DOHH2 (cell line): ENCODE data around the gene P2RX6.
A peak's percentile ranks its signal among the peaks of the same experiment; 100 is the strongest.

Source experiments
- H3F3A ChIP-seq: fragments of 200-600 bp; sonication (generic), shearing (Covaris generic); 2 replicates; pipeline ENCODE4 v1.6.0; 2016; ENCODE audit warnings: antibody characterized with exemption, mild to moderate bottlenecking; ENCODE audit not compliant: control insufficient read depth, insufficient read depth
- H3K27ac ChIP-seq: fragments of 200-600 bp; sonication (generic); 2 replicates; pipeline ENCODE4 v1.5.1; 2014; ENCODE audit warnings: low read depth, mild to moderate bottlenecking, low read length, moderate library complexity
- H3K27me3 ChIP-seq: fragments of 200-600 bp; sonication (generic); 2 replicates; pipeline ENCODE4 v1.6.1; 2014; ENCODE audit warnings: mild to moderate bottlenecking, low read length, mixed read lengths; ENCODE audit not compliant: control insufficient read depth
- H3K36me3 ChIP-seq: fragments of 200-600 bp; sonication (generic); 2 replicates; pipeline ENCODE4 v1.6.1; 2014; ENCODE audit warnings: mild to moderate bottlenecking, low read length, moderate library complexity, mixed read lengths; ENCODE audit not compliant: control insufficient read depth
- H3K4me1 ChIP-seq: fragments of 200-600 bp; sonication (generic); 2 replicates; pipeline ENCODE4 v1.6.1; 2014; ENCODE audit warnings: mild to moderate bottlenecking, low read length, mixed read lengths; ENCODE audit not compliant: control insufficient read depth
- H3K4me2 ChIP-seq: fragments of 200-600 bp; sonication (generic); 2 replicates; pipeline ENCODE4 v1.6.0; 2014; ENCODE audit warnings: mild to moderate bottlenecking, low read length, moderate library complexity
- H3K4me3 ChIP-seq: fragments of 200-600 bp; sonication (generic); 2 replicates; pipeline ENCODE4 v1.5.1; 2014; ENCODE audit warnings: mild to moderate bottlenecking, low read length, mixed read lengths
- H3K79me2 ChIP-seq: fragments of 200-600 bp; sonication (generic); 2 replicates; pipeline ENCODE4 v1.6.1; 2014; ENCODE audit warnings: mild to moderate bottlenecking, low read length, mixed read lengths; ENCODE audit not compliant: control insufficient read depth
- H3K9me2 ChIP-seq: fragments of 200-600 bp; sonication (generic); replicated peaks from 2 replicates; pipeline ENCODE4 v1.6.1; 2014; ENCODE audit warnings: mild to moderate bottlenecking, low read length, mixed read lengths; ENCODE audit not compliant: control insufficient read depth
- H3K9me3 ChIP-seq: fragments of 200-600 bp; sonication (generic); 2 replicates; pipeline ENCODE4 v1.6.1; 2014; ENCODE audit warnings: antibody characterized with exemption, low read length, mixed read lengths; ENCODE audit not compliant: control insufficient read depth, insufficient read depth
- H4K20me1 ChIP-seq: fragments of 200-600 bp; sonication (generic); 2 replicates; pipeline ENCODE4 v1.6.0; 2014; ENCODE audit warnings: low read depth, mild to moderate bottlenecking, antibody characterized with exemption, low read length, moderate library complexity; ENCODE audit not compliant: control insufficient read depth, insufficient read depth
- EZH2phosphoT487 ChIP-seq: fragments of 200-600 bp; sonication (generic); IDR thresholded peaks from 2 replicates; pipeline ENCODE4 v1.6.1; 2017; ENCODE audit warnings: borderline replicate concordance, mild to moderate bottlenecking, antibody characterized with exemption, low read length, moderate library complexity, mixed read lengths
- TF ChIP-seq, protein P1 (sequence below): fragments of 200-600 bp; sonication (generic); IDR thresholded peaks from one replicate; pipeline ENCODE4 v1.5.1; 2014; ENCODE audit warnings: antibody characterized with exemption, mild to moderate bottlenecking, low read depth, low read length; ENCODE audit not compliant: poor library complexity, severe bottlenecking

Gene P2RX6

DNA sequence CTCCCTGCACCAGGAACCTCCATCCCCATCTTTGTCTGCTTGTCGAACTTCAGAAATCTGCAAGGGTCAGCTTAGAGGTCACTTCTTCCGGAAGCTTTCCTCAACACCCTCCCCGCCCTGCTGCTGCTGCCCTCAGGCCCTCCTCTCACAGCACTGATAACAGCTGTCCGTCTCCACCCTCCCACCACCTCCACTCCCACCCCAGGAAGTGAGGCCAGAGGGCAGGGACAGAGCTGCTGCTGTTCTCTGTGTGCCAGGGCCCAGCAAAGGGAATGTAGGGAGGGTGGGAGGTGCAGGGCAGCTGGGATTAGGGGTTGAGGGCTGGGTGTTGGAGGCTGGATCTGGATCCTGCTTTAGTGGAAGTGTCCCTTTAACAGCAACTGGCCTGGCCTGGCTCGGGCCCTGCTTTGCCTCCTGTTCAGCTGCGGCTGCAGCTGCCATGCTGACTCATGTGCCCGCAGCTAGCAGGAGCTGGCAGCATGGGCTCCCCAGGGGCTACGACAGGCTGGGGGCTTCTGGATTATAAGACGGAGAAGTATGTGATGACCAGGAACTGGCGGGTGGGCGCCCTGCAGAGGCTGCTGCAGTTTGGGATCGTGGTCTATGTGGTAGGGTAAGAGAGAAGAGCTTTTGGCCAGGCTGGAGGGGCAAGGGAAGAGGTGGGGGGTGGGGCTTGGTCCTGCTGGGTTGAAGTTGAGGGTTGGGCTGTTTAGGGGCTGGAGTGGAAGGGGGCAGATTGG, at the start of gene P2RX6:
Gene P2RX6 (plus strand): TSS at position 440 of the 740 bp plus-strand sequence. CDS start 10 bp downstream, at position 450.
- Histone ChIP-seq H3K9me2 (no peaks in the 10 kb centered on the region), H3K4me3 (peak within 1 kb of the TSS; percentile 73), H3K79me2 (no peaks in the 10 kb centered on the region), H3K4me2 (peak within 1 kb of the TSS; percentile 90), H4K20me1 (no peaks in the 10 kb centered on the region), H3K27me3 (peaks cover 11% of the 10 kb centered on the region; the same call in 1 of the 2 replicates), H3K4me1 (peaks cover 21% of the 10 kb centered on the region), H3K9me3 (no peaks in the 10 kb centered on the region), H3K36me3 (no peaks in the 10 kb centered on the region), H3F3A (no peaks in the 10 kb centered on the region), H3K27ac (no peak within 1 kb of the TSS)
- TF ChIP-seq, protein P1, sequence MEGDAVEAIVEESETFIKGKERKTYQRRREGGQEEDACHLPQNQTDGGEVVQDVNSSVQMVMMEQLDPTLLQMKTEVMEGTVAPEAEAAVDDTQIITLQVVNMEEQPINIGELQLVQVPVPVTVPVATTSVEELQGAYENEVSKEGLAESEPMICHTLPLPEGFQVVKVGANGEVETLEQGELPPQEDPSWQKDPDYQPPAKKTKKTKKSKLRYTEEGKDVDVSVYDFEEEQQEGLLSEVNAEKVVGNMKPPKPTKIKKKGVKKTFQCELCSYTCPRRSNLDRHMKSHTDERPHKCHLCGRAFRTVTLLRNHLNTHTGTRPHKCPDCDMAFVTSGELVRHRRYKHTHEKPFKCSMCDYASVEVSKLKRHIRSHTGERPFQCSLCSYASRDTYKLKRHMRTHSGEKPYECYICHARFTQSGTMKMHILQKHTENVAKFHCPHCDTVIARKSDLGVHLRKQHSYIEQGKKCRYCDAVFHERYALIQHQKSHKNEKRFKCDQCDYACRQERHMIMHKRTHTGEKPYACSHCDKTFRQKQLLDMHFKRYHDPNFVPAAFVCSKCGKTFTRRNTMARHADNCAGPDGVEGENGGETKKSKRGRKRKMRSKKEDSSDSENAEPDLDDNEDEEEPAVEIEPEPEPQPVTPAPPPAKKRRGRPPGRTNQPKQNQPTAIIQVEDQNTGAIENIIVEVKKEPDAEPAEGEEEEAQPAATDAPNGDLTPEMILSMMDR: no peak
- TF ChIP-seq EZH2phosphoT487: no peak

DNA sequence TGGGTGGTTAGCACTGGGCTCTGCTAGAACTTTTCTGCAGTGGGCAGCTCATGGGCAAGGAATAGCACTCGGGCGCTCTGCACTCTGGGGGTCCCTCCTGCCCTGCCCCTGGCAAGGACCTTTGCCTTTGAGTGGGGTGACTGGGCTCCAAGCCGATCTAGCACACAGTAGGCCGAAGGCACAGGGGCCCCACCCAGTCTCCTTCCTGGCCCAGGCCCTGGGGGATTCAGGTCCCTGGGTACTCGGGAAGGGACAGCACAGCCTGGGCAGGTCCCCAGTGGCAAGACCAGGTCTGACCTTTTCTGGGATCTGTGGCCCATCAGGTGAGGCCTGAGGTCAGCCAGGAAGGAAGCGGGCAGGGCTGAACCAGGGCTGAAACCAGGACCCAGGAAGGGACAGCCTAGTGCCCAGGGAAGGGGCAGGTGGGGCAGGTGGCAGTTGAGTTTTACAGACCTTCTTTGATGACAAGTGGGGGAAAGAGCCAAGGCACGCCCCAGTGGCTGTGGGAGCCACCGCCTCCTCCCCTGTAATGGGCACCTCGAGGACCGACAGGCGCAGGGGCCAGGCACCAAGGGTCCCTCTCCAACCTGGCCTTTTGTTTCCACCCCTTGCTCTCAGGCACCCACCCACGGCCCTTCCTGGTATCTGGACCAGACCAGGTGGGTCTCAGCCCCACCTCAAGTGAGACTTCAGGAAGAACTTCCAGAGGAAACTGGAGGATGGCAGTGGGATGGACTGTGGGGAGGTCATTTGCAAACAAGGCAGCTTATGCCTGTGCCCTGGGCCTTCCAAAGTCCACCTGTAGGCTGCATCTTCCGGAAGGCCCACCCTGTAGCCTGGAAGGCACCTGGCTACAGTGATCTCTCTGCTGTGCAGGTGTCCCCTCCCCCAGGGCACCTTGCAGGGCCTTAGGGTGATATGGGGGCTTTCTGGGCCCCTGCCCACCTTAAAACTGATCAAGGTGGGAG, 48.8 kb upstream of the P2RX6 start:
- TF ChIP-seq, protein P1: no peak
- no peak for TF ChIP-seq EZH2phosphoT487
- H3K79me2 ChIP-seq: no peaks in the 10 kb centered on the region
- H4K20me1 ChIP-seq: no peaks in the 10 kb centered on the region
- no peak overlapping the region for H3K4me2 ChIP-seq
- peaks cover 22% of the 10 kb centered on the region for H3K27me3 ChIP-seq
- H3K4me1 ChIP-seq: no peaks in the 10 kb centered on the region
- no peaks in the 10 kb centered on the region for H3K9me2 ChIP-seq
- H3K36me3 ChIP-seq: no peaks in the 10 kb centered on the region
- H3F3A ChIP-seq: no peaks in the 10 kb centered on the region
- no peak overlapping the region for H3K27ac ChIP-seq
- no peaks in the 10 kb centered on the region for H3K9me3 ChIP-seq
- H3K4me3 ChIP-seq: no peak overlapping the region

DNA sequence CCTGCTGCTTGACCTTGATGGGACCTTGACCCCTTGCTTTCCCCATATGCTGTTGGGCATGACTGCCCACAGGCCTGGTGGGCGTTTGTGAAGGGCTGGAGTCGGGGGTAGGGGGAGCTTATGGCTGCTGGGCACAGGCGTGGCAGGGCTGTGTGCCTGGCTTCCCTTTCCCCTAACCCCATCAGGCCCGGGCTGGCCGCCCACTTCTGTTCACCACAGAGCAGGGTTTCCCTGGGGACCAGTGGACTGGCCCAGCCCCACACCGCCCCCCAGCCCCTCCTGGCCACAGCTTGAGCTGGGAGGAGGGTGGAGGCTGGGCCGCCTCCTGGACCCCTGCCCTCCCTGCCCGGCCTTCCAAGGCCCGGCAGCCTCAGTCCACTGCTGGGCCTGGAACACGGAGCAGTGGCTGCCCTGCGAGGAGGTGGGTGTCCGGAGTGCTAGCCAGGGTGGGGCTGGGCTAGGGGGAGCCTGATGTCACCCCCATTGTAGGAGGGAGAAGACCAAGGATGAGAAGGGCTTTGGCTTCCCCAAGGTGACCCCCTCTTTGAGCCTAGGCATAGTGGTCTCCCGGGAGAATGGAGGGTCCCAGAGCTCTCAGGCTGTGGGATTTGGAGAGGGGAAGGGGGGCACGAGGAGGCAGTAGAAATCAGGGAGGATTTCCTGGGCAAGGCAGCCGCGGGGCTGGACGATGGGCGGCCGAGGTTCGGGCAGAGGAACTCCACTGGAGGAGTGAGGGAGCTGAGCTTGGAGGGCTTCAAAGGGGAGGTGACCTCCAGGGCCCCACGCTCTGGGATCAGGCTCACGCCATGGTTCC, 47.9 kb upstream of the P2RX6 start, which contains the start of gene AIFM3:
Gene AIFM3 (plus strand): TSS at position 373 of the 814 bp plus-strand sequence. CDS start 690 bp downstream, outside the sequence.
- Histone ChIP-seq H3K27ac (no peak within 1 kb of the TSS), H3K9me3 (no peaks in the 10 kb centered on the region), H3K4me1 (peaks cover 3% of the 10 kb centered on the region; the same call in 1 of the 2 replicates), H3K27me3 (peaks cover 22% of the 10 kb centered on the region), H3K4me3 (no peak within 1 kb of the TSS), H3K4me2 (no peak within 1 kb of the TSS), H3K79me2 (no peaks in the 10 kb centered on the region), H3K9me2 (no peaks in the 10 kb centered on the region), H3F3A (no peaks in the 10 kb centered on the region), H3K36me3 (no peaks in the 10 kb centered on the region), H4K20me1 (no peaks in the 10 kb centered on the region)
- TF ChIP-seq EZH2phosphoT487: no peak
- TF ChIP-seq, protein P1: no peak
